H1 (cell line): ENCODE results near the gene ANAPC7. TPM values are rescaled to one million over a fixed set of nuclear protein-coding genes. Genes with fewer than 3 reads are reported as not detected.
A peak's percentile ranks its signal among the peaks of the same experiment; 100 is the strongest.

ENCODE experiments used
- CTCF ChIA-PET: fragments of 300-600 bp; sonication (Branson Sonifier 250); formaldehyde crosslinking; loops from one replicate; lab custom pipeline; 2021; ENCODE audit not compliant: partially characterized antibody; lab: Charles Lee
- POLR2A ChIA-PET: fragments of 300-600 bp; sonication (Branson Sonifier 250); formaldehyde crosslinking; loops from one replicate; lab custom pipeline; 2021; ENCODE audit warnings: inconsistent platforms; ENCODE audit not compliant: partially characterized antibody; lab: Charles Lee
- DNase-seq, 2 experiments: peaks; one replicate each; pipeline versions ENCODE4 v3.0.0 to v3.0.0-alpha.2; 2010 to 2022; ENCODE audit warnings: low spot score in 2 of 2, low read depth in 1 of 2, mixed read lengths in 1 of 2
- FAIRE-seq: peaks from 2 replicates; lab custom pipeline; 2011; peaks lifted over from hg19 to GRCh38; lab: Jason Lieb, UNC
- H2AFZ ChIP-seq: 2 replicates; pipeline ENCODE4 v1.8.1; 2012; ENCODE audit warnings: low read length, inconsistent platforms
- H2AK5ac ChIP-seq: 2 replicates; pipeline ENCODE4 v1.6.1; 2013; ENCODE audit warnings: low read depth, low read length
- H2BK120ac ChIP-seq: replicated peaks from 2 replicates; pipeline ENCODE3; 2013; ENCODE audit warnings: low read depth, low read length, inconsistent platforms
- H2BK12ac ChIP-seq: 2 replicates; pipeline ENCODE4 v1.6.1; 2013; ENCODE audit warnings: low read depth, low read length
- H2BK15ac ChIP-seq: 2 replicates; pipeline ENCODE4 v1.6.1; 2013; ENCODE audit warnings: low read length
- H2BK20ac ChIP-seq: 2 replicates; pipeline ENCODE4 v1.6.1; 2013; ENCODE audit warnings: low read length
- H2BK5ac ChIP-seq: 2 replicates; pipeline ENCODE4 v1.6.1; 2013; ENCODE audit warnings: low read depth, low read length
- H3K14ac ChIP-seq: 2 replicates; pipeline ENCODE4 v1.6.1; 2013; ENCODE audit warnings: inconsistent platforms; ENCODE audit not compliant: insufficient read length
- H3K18ac ChIP-seq: 2 replicates; pipeline ENCODE4 v1.6.1; 2013; ENCODE audit warnings: low read length; ENCODE audit errors: extremely low read depth
- H3K23ac ChIP-seq: 2 replicates; pipeline ENCODE4 v1.6.1; 2013; ENCODE audit warnings: inconsistent platforms; ENCODE audit not compliant: insufficient read length
- H3K23me2 ChIP-seq: 2 replicates; pipeline ENCODE4 v1.6.1; 2013; ENCODE audit warnings: low read depth, low read length
- H3K27ac ChIP-seq: 2 replicates; pipeline ENCODE4 v1.6.1; 2011; ENCODE audit warnings: low read depth, low read length, inconsistent platforms
- H3K27me3 ChIP-seq, 4 experiments: replicated peaks in 1 of 4; 1 replicate in 1 of 4; 2 replicates in 3 of 4; pipeline versions ENCODE4 v1.6.1 to v1.8.1; 2011 to 2013; ENCODE audit warnings: low read length in 3 of 4, mild to moderate bottlenecking in 3 of 4, inconsistent platforms in 2 of 4, mixed read lengths in 2 of 4, moderate library complexity in 1 of 4; ENCODE audit not compliant: control insufficient read depth in 3 of 4, insufficient read depth in 3 of 4; ENCODE audit errors: extremely low read depth in 1 of 4
- H3K36me3 ChIP-seq, 4 experiments: 2 replicates each; pipeline versions ENCODE4 v1.6.1 to v1.8.1; 2011 to 2013; ENCODE audit warnings: mild to moderate bottlenecking in 4 of 4, low read length in 3 of 4, moderate library complexity in 2 of 4, control low read depth in 1 of 4, inconsistent platforms in 1 of 4; ENCODE audit not compliant: insufficient read depth in 4 of 4, control insufficient read depth in 2 of 4
- H3K4ac ChIP-seq: replicated peaks from 2 replicates; pipeline ENCODE3; 2013; ENCODE audit warnings: low read length, low read depth, mixed read lengths, inconsistent platforms; ENCODE audit not compliant: insufficient read length
- H3K4me1 ChIP-seq, 4 experiments: replicated peaks in 1 of 4; 1 replicate in 1 of 4; 2 replicates in 3 of 4; pipeline versions ENCODE4 v1.6.1 to v1.8.1; 2011 to 2013; ENCODE audit warnings: low read length in 3 of 4, inconsistent platforms in 2 of 4, mixed read lengths in 1 of 4; ENCODE audit not compliant: insufficient read depth in 4 of 4, control insufficient read depth in 3 of 4
- H3K4me2 ChIP-seq, 2 experiments: 2 replicates each; pipeline versions ENCODE4 v1.6.1 to v1.8.1; 2011 to 2013; ENCODE audit warnings: low read depth in 2 of 2, low read length in 2 of 2, control low read depth in 1 of 2, inconsistent platforms in 1 of 2, mild to moderate bottlenecking in 1 of 2; ENCODE audit not compliant: insufficient read depth in 1 of 2
- H3K4me3 ChIP-seq, 4 experiments: fragments of 200-600, 300-600 bp in 1 of 4; sonication (generic), shearing (Covaris generic), sonication (Bioruptor Twin) in 1 of 4; 2 replicates each; pipeline versions ENCODE4 v1.5.1 to v1.8.1; 2011 to 2016; ENCODE audit warnings: low read length in 4 of 4, low read depth in 3 of 4, control low read depth in 2 of 4, inconsistent platforms in 2 of 4, mild to moderate bottlenecking in 2 of 4, mixed read lengths in 1 of 4, moderate library complexity in 1 of 4; ENCODE audit not compliant: insufficient read depth in 2 of 4; ENCODE audit errors: extremely low read depth in 1 of 4
- H3K56ac ChIP-seq: replicated peaks from 2 replicates; pipeline ENCODE3; 2013; ENCODE audit warnings: low read depth, mild to moderate bottlenecking, mixed read lengths, low read length, inconsistent platforms; ENCODE audit not compliant: insufficient read length
- H3K79me1 ChIP-seq: 2 replicates; pipeline ENCODE4 v1.6.1; 2013; ENCODE audit warnings: low read depth, low read length, control low read depth
- H3K79me2 ChIP-seq, 2 experiments: 2 replicates each; pipeline versions ENCODE4 v1.6.1 to v1.8.1; 2012 to 2013; ENCODE audit warnings: low read length in 2 of 2, mild to moderate bottlenecking in 2 of 2, inconsistent platforms in 1 of 2; ENCODE audit not compliant: insufficient read depth in 2 of 2, control insufficient read depth in 1 of 2
- H3K9ac ChIP-seq, 4 experiments: replicated peaks in 1 of 4; 1 replicate in 1 of 4; 2 replicates in 3 of 4; pipeline versions ENCODE4 v1.6.1 to v1.8.1; 2011 to 2013; ENCODE audit warnings: low read depth in 3 of 4, low read length in 3 of 4, control low read depth in 2 of 4, mild to moderate bottlenecking in 2 of 4, moderate library complexity in 2 of 4, inconsistent platforms in 1 of 4; ENCODE audit errors: extremely low read depth in 1 of 4
- H3K9me3 ChIP-seq, 2 experiments: 2 replicates each; pipeline versions ENCODE4 v1.6.1 to v1.8.1; 2012 to 2013; ENCODE audit warnings: mild to moderate bottlenecking in 2 of 2, moderate library complexity in 2 of 2, control low read depth in 1 of 2, inconsistent platforms in 1 of 2, low read depth in 1 of 2, low read length in 1 of 2, mixed read lengths in 1 of 2; ENCODE audit not compliant: insufficient read depth in 2 of 2
- H4K20me1 ChIP-seq, 2 experiments: replicated peaks in 1 of 2; 2 replicates each; pipeline versions ENCODE3 to v1.8.1; 2011 to 2013; ENCODE audit warnings: inconsistent platforms in 2 of 2, low read length in 2 of 2, mild to moderate bottlenecking in 1 of 2; ENCODE audit not compliant: insufficient read depth in 2 of 2, control insufficient read depth in 1 of 2
- H4K5ac ChIP-seq: 2 replicates; pipeline ENCODE4 v1.6.1; 2013; ENCODE audit warnings: low read length, low read depth, mixed read lengths, inconsistent platforms; ENCODE audit not compliant: insufficient read length
- H4K8ac ChIP-seq: 2 replicates; pipeline ENCODE4 v1.8.0; 2013; ENCODE audit warnings: mild to moderate bottlenecking, moderate library complexity, low read length, inconsistent platforms; ENCODE audit not compliant: insufficient read depth; ENCODE audit errors: extremely low read depth
- H4K91ac ChIP-seq: replicated peaks from 2 replicates; pipeline ENCODE3; 2013; ENCODE audit warnings: low read length, mixed read lengths, inconsistent platforms; ENCODE audit not compliant: insufficient read length
- CBX5 ChIP-seq: fragments of 300-800, 300-1000 bp; sonication (generic); IDR thresholded peaks from 2 replicates; pipeline ENCODE4 v1.7.1; 2016; ENCODE audit warnings: antibody characterized with exemption, low read length, low read depth
- CTCF ChIP-seq, 3 experiments: IDR thresholded peaks; 1 replicate in 2 of 3; 2 replicates in 1 of 3; pipeline versions ENCODE4 v1.5.1 to v1.6.1; 2011; ENCODE audit warnings: low read length in 3 of 3, mild to moderate bottlenecking in 3 of 3, inconsistent platforms in 2 of 3, low read depth in 1 of 3, moderate library complexity in 1 of 3; ENCODE audit not compliant: insufficient read depth in 1 of 3; ENCODE audit errors: control extremely low read depth in 1 of 3
- POLR2A ChIP-seq, 2 experiments: IDR thresholded peaks; 1 replicate in 1 of 2; 2 replicates in 1 of 2; pipeline ENCODE4 v1.6.1; 2011; ENCODE audit warnings: low read depth in 2 of 2, low read length in 2 of 2, mild to moderate bottlenecking in 2 of 2; ENCODE audit errors: control extremely low read depth in 1 of 2
- WGBS, 2 experiments: shearing (Covaris generic) in 1 of 2; methylation state at CpG; one replicate each; pipeline versions ENCODE4 v1.1.6 to v1.1.7; 2013 to 2015; ENCODE audit warnings: low lambda C conversion rate in 2 of 2, mixed read lengths in 2 of 2, inconsistent platforms in 1 of 2, low coverage in 1 of 2, missing lambda C conversion rate in 1 of 2; ENCODE audit not compliant: insufficient replicate concordance in 2 of 2, insufficient coverage in 1 of 2, insufficient read length in 1 of 2; ENCODE audit errors: extremely low coverage in 1 of 2, missing lambda C conversion rate in 1 of 2; 5-methylcytosine and 5-hydroxymethylcytosine counted together
- polyA plus RNA-seq, 7 experiments: library from polyadenylated mRNA; depleted of rRNA in 3 of 7; stranded (reverse) in 5 of 7; unstranded in 2 of 7; fragments of >200 nt in 5 of 7; fragments of 200-250 nt in 2 of 7; gene quantifications; 1 replicate in 5 of 7; 2 replicates in 1 of 7; 4 replicates in 1 of 7; pipeline versions ENCODE4 v1.2.1 to v1.2.3, GENCODE V29; 2011 to 2013; ENCODE audit warnings: missing spikeins in 2 of 7, mixed read lengths in 2 of 7
- total RNA-seq: library from RNA; stranded (reverse); fragmentation: NEBNext Ultra II Directional; extraction: Animal tissue kit (Norgen Biotek cat#: 25700); gene quantifications from 2 replicates; pipeline ENCODE4 v1.2.1, GENCODE V29; 2021

ANAPC7 gene
- total and polyA plus RNA-seq, 2 of the 8 experiments (the other 6 are each of a cell fraction or from before 2014, with no cell fraction given): 72.8 to 105 TPM

DNA sequence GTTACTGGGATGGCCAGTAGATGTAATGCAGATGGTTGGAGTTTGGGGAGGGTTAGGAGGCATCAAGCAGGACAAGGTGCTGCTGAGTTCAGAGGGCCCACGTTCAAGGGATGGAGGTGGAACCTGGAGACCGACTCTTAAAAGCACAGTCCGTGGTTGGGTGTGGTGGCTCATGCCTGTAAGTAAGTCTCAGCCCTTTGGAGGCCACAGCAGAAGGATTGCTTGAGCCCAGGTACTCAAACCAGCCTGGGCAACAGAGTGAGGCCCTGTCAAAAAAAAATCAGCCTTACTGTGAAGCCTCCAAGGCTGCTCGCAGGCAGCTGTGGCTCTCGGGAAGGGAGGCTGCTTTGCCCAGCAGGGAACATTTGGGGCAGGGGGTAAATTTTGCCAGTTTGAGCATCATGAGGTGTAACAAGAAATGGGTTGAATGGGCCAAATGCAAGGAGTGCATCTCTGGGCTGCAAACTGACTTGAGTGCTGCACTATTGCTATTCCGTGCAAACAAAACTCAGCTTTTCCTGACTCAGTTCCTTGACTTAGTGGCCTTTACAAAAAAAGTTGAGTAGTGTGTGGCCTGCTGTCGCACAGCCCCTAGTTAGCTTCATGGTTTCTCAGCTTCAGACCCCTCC lies 55.0 kb downstream of the ANAPC7 start:
- H3K27ac ChIP-seq: no peak overlapping the region
- H3K36me3 ChIP-seq: peaks cover 37 to 63% (median 45%) of the 10 kb centered on the region in 4 experiments

More for the DNA sequence above, 55.0 kb downstream of the ANAPC7 start:
- Histone ChIP-seq H2BK120ac (no peak overlapping the region), H4K20me1 (peaks cover 5 to 11% of the 10 kb centered on the region in 2 experiments), H3K79me2 (no peaks in the 10 kb centered on the region), H3K4me1 (no peaks in the 10 kb centered on the region; a peak in 2 of 7 replicates), H3K4ac (no peak overlapping the region), H3K56ac (no peak overlapping the region), H3K9ac (no peak overlapping the region), H4K8ac (no peak overlapping the region), H3K27me3 (no peaks in the 10 kb centered on the region), H3K14ac (no peak overlapping the region), H3K4me2 (no peak overlapping the region), H2AK5ac (no peak overlapping the region), H3K79me1 (peaks cover 2% of the 10 kb centered on the region; the same call in 1 of the 2 replicates), H2BK5ac (no peak overlapping the region), H3K9me3 (no peaks in the 10 kb centered on the region), H2BK15ac (no peak overlapping the region), H3K18ac (no peak overlapping the region), H2AFZ (no peak overlapping the region), H4K5ac (no peak overlapping the region), H3K23ac (no peak overlapping the region), H4K91ac (no peak overlapping the region), H2BK20ac (no peak overlapping the region), H2BK12ac (no peak overlapping the region), H3K23me2 (no peaks in the 10 kb centered on the region), H3K4me3 (no peak overlapping the region)
- ChIA-PET POLR2A (interaction anchor here (1.0 to 8.1 kb wide), 9 partner anchors 8 to 64 kb away, joined by 3 to 48 read pairs (median 5); no protein-coding TSS in a partner anchor), CTCF (interaction anchor here (1.3 to 2.8 kb wide), 5 partner anchors 9 to 247 kb away, joined by 4 to 23 read pairs (median 5); no protein-coding TSS in a partner anchor)
- no peak for TF ChIP-seq CBX5
- peak; percentile 32 to 52; a peak in 2 of 3 replicates for TF ChIP-seq POLR2A (IDR thresholded peaks at IDR 0.05; ENCODE audit: control extremely low read depth in 1 of 2, low read depth in 2 of 2, low read length in 2 of 2)
- TF ChIP-seq CTCF (IDR thresholded peaks at IDR 0.05; ENCODE audit: control extremely low read depth in 1 of 3, insufficient read depth in 1 of 3, low read depth in 1 of 3, low read length in 3 of 3): no peak
- no peak for DNase-seq
- no peak for FAIRE-seq
- WGBS, 2 experiments: 95% methylated on average over 7 of the region's 7 CpGs; no CpG with 5 or more reads in 1 of the 2 experiments
